K562 (cell line): ENCODE data around the gene CA6. TPM values are rescaled to one million over a fixed set of nuclear protein-coding genes. Genes with fewer than 3 reads are reported as not detected.

Source experiments
- ATF1 ChIP-seq, 2 experiments: fragments of 450-650 bp in 1 of 2; IDR thresholded peaks; 2 replicates each; pipeline ENCODE4 v1.6.1; 2016; ENCODE audit warnings: missing compliant biosample characterization in 1 of 2, missing genetic modification characterization in 1 of 2
- ATF3 ChIP-seq, 2 experiments: fragments of 450-650 bp in 1 of 2; sonication (generic) in 1 of 2; formaldehyde crosslinking in 1 of 2; IDR thresholded peaks in 1 of 2; conservative IDR thresholded peaks in 1 of 2; 2 replicates each; pipeline versions ENCODE4 v1.6.1 to v1.8.1; 2016 to 2023; ENCODE audit warnings: mild to moderate bottlenecking in 2 of 2, moderate library complexity in 2 of 2, inconsistent platforms in 1 of 2, missing genetic modification reagents in 1 of 2
- ATF4 ChIP-seq: fragments of 450-650 bp; formaldehyde crosslinking; IDR thresholded peaks from 2 replicates; pipeline ENCODE4 v1.4.0; 2022; ENCODE audit warnings: mild to moderate bottlenecking, moderate library complexity
- ATF7 ChIP-seq: fragments of 450-650 bp; IDR thresholded peaks from 2 replicates; pipeline ENCODE4 v1.7.1; 2014; ENCODE audit warnings: mild to moderate bottlenecking, moderate library complexity
- CHD4 ChIP-seq: fragments of 200-600 bp; sonication (generic); IDR thresholded peaks from 3 replicates; pipeline ENCODE4 v1.6.1; 2012; ENCODE audit warnings: low read depth, mild to moderate bottlenecking, mixed read lengths, low read length, inconsistent platforms; ENCODE audit not compliant: insufficient read depth, insufficient replicate concordance, poor library complexity, severe bottlenecking
- CREB1 ChIP-seq, 2 experiments: sonication (generic) in 1 of 2; formaldehyde crosslinking in 1 of 2; IDR thresholded peaks; 2 replicates each; pipeline versions ENCODE4 v1.6.1 to v1.8.0; 2012 to 2022; ENCODE audit warnings: inconsistent platforms in 1 of 2, mild to moderate bottlenecking in 1 of 2, missing genetic modification reagents in 1 of 2, moderate library complexity in 1 of 2
- CREM ChIP-seq: IDR thresholded peaks from 2 replicates; pipeline ENCODE4 v1.6.1; 2014; ENCODE audit warnings: antibody characterized with exemption, low read depth
- DEAF1 ChIP-seq: fragments of 450-650 bp; formaldehyde crosslinking; IDR thresholded peaks from 2 replicates; pipeline ENCODE4 v1.4.0; 2020; ENCODE audit warnings: mild to moderate bottlenecking, moderate library complexity
- ETV1 ChIP-seq: fragments of 450-650 bp; conservative IDR thresholded peaks from 2 replicates; pipeline ENCODE4 v1.6.1; 2016; ENCODE audit warnings: missing genetic modification characterization, control low read depth, low read depth, missing compliant biosample characterization
- EZH2 ChIP-seq: IDR thresholded peaks from 2 replicates; pipeline ENCODE4 v1.6.1; 2012; ENCODE audit warnings: low read depth, mild to moderate bottlenecking, inconsistent platforms, low read length, borderline replicate concordance
- JUN ChIP-seq, 2 experiments: sonication (generic) in 1 of 2; formaldehyde crosslinking in 1 of 2; IDR thresholded peaks; 2 replicates each; pipeline versions ENCODE4 v1.6.1 to v1.8.0; 2012 to 2022; ENCODE audit warnings: borderline replicate concordance in 2 of 2, mild to moderate bottlenecking in 2 of 2, improper control_type of control experiment in 1 of 2, low read depth in 1 of 2, low read length in 1 of 2, missing genetic modification reagents in 1 of 2
- KLF16 ChIP-seq: IDR thresholded peaks from 2 replicates; pipeline ENCODE4 v1.6.1; 2016; ENCODE audit warnings: antibody characterized with exemption
- PKNOX1 ChIP-seq: fragments of 450-650 bp; IDR thresholded peaks from 2 replicates; pipeline ENCODE4 v1.6.1; 2016
- SMC3 ChIP-seq: conservative IDR thresholded peaks from 2 replicates; pipeline ENCODE4 v1.6.1; 2011; ENCODE audit warnings: low read depth, low read length, improper control_type of control experiment; ENCODE audit not compliant: insufficient read depth
- SOX6 ChIP-seq: fragments of 450-650 bp; IDR thresholded peaks from 2 replicates; pipeline ENCODE4 v1.6.1; 2014; ENCODE audit warnings: mild to moderate bottlenecking
- SRSF1 ChIP-seq: fragments of 200-400 bp; formaldehyde crosslinking; IDR thresholded peaks from 2 replicates; pipeline ENCODE4 v1.6.1; 2017; ENCODE audit warnings: mild to moderate bottlenecking, low read depth, low read length, moderate library complexity
- TARDBP ChIP-seq: fragments of 450-650 bp; IDR thresholded peaks from 2 replicates; pipeline ENCODE4 v1.6.1; 2016
- YY1 ChIP-seq, 3 experiments: IDR thresholded peaks; 2 replicates each; pipeline ENCODE4 v1.6.1; 2011; ENCODE audit warnings: low read length in 2 of 3, mild to moderate bottlenecking in 2 of 3, moderate library complexity in 2 of 3, borderline replicate concordance in 1 of 3, control low read depth in 1 of 3, low read depth in 1 of 3; ENCODE audit not compliant: insufficient read depth in 3 of 3, insufficient replicate concordance in 2 of 3, control insufficient read depth in 1 of 3, insufficient read length in 1 of 3; ENCODE audit errors: extremely low read depth in 1 of 3
- ZNF695 ChIP-seq: fragments of 450-650 bp; formaldehyde crosslinking; IDR thresholded peaks from 2 replicates; pipeline ENCODE4 v1.4.0; 2020; ENCODE audit warnings: mild to moderate bottlenecking, moderate library complexity
- ZZZ3 ChIP-seq: fragments of 450-650 bp; IDR thresholded peaks from 2 replicates; pipeline ENCODE4 v1.6.1; 2016; ENCODE audit warnings: antibody characterized with exemption, mild to moderate bottlenecking, moderate library complexity
- polyA plus RNA-seq, 8 experiments: library from polyadenylated mRNA; depleted of rRNA in 4 of 8; stranded (reverse) in 5 of 8; unstranded in 3 of 8; fragments of >200 nt; fragmentation: Nextera tagmentation in 2 of 8; fragmentation: Illumina TruSeq in 1 of 8; extraction: Ambion mirVana in 2 of 8; extraction: Trizol in 1 of 8; gene quantifications; 2 replicates each; pipeline versions ENCODE4 v1.2.1 to v1.2.3, GENCODE V29; 2011 to 2014; ENCODE audit warnings: inconsistent platforms in 1 of 8, missing spikeins in 1 of 8
- total RNA-seq, 7 experiments: library from RNA; depleted of rRNA in 6 of 7; stranded (reverse); fragments of >200 nt in 6 of 7; fragmentation: Illumina TruSeq in 2 of 7; extraction: Trizol in 2 of 7; gene quantifications; 2 replicates each; pipeline versions ENCODE4 v1.2.1 to v1.2.3, GENCODE V29; 2011 to 2021; ENCODE audit warnings: low replicate concordance in 1 of 7

Gene CA6
- total and polyA plus RNA-seq, 9 of the 15 experiments (the other 6 are each of a cell fraction or from before 2014, with no cell fraction given) = not detected

- 0 out of 2 replicates have a peak, but pooled peaks have one; percentile 15 for TF ChIP-seq PKNOX1
- TF ChIP-seq ATF7 = peak; percentile 81
- no peak for TF ChIP-seq CHD4
- TF ChIP-seq ETV1 = 0 out of 2 replicates have a peak, but pooled peaks have one; percentile 15
- no peak for TF ChIP-seq CREB1 (IDR thresholded peaks at IDR 0.05)
- 0 out of 2 replicates have a peak, but pooled peaks have one; percentile 25 for TF ChIP-seq CREB1 (CRISPR knock-in tag; IDR thresholded peaks at IDR 0.05)
- 0 out of 2 replicates have a peak, but pooled peaks have one; percentile 23 for TF ChIP-seq SOX6
- peak; percentile 82 for TF ChIP-seq SMC3
- TF ChIP-seq SRSF1 = no peak
- peak; percentile 43; the same call in 1 of the 2 replicates for TF ChIP-seq DEAF1 (CRISPR knock-in tag)
- no peak for TF ChIP-seq ZZZ3
- no peak for TF ChIP-seq ATF3 (IDR thresholded peaks at IDR 0.05)
- peak; percentile 43; the same call in 1 of the 2 replicates for TF ChIP-seq ATF3 (CRISPR knock-in tag; conservative IDR thresholded peaks at IDR 0.05)
- TF ChIP-seq EZH2 = peak; percentile 28; the same call in 1 of the 2 replicates
- TF ChIP-seq ZNF695 (CRISPR knock-in tag) = no peak
- peak; percentile 77 for TF ChIP-seq CREM
- no peak for TF ChIP-seq ATF4
- TF ChIP-seq JUN (IDR thresholded peaks at IDR 0.05; ENCODE audit: borderline replicate concordance, low read depth, low read length) = peak; percentile 38; the same call in 1 of the 2 replicates
- TF ChIP-seq JUN (CRISPR knock-in tag; IDR thresholded peaks at IDR 0.05; ENCODE audit: borderline replicate concordance) = no peak
- TF ChIP-seq ATF1 (CRISPR knock-in tag; IDR thresholded peaks at IDR 0.05) = no peak
- peak; percentile 67 for TF ChIP-seq ATF1 (tag; IDR thresholded peaks at IDR 0.05)
- 0 out of 2 replicates have a peak, but pooled peaks have one; percentile 31 for TF ChIP-seq KLF16
- TF ChIP-seq YY1 (IDR thresholded peaks at IDR 0.05; ENCODE audit: borderline replicate concordance in 1 of 3, control insufficient read depth in 1 of 3, extremely low read depth in 1 of 3, insufficient read depth in 3 of 3, insufficient read length in 1 of 3, insufficient replicate concordance in 2 of 3, low read depth in 1 of 3, low read length in 2 of 3) = peak in 1 of 3 experiments; percentile 34
- 0 out of 2 replicates have a peak, but pooled peaks have one; percentile 29 for TF ChIP-seq TARDBP
Observed at GRCh38 chr1:9004700-9005394, 59.2 kb downstream of the CA6 start (continued).
